GM18517 (cell line): ENCODE data around the gene DNAJC12.
A peak's percentile ranks its signal among the peaks of the same experiment; 100 is the strongest.
"Not testable (repeated sequence)": the region's sequence is repeated elsewhere in the genome, so short reads cannot be mapped to it uniquely, and the experiment has no call there.

ENCODE experiments used
- ATAC-seq: cut with Tn5 transposase; IDR thresholded peaks from one replicate; pipeline ENCODE4 v1.9.1; 2021; ENCODE audit warnings: mild to moderate bottlenecking, moderate library complexity; ENCODE audit not compliant: unreplicated experiment

DNAJC12 gene

DNA sequence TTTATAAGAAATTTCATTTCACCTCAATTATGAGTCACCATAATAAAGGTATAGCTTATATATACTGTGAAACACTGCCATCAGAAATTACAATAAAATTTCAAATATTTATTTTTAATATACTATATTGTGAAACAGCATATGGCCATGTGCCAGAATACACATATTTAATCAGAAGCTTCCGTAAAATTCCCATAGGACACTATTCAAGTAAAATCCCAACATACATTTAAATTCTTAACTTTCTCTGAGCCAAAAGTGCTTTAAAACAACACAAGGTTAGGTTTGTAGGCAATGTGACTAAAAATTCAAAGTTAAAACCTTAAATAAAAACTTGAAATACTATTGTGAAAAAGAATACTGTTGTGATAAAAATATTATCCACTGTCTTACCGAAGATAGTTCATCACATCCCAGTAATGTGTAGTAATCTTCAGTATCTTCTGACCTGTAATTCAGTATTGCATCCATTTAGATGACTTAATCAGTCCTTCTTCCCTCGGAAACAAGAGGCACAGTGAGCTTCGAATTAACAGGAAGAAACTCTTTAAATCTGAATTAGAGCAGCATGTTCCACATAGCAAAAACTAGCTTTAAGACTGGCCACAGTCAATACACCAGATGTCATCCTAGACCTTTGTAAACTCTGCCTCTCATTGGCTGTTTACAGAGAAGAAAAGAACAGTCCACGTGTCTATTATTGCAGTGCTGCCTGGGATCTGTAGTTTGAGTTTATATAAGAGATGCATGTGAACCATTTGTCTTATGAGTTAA is at the start of gene DNAJC12:
TSS of gene DNAJC12 (minus strand) at position 648 of the 774 bp plus-strand sequence. CDS start at position 471, 177 bp downstream.
- peak; percentile 73 for ATAC-seq

- ATAC-seq: peak; percentile 44
These were observed 47.1 kb upstream of the DNAJC12 start for GRCh38 chr10:67884842-67885670.

GRCh38 chr10:67884313-67884841 is 46.4 kb upstream of the DNAJC12 start, which contains the start of gene SIRT1:
SIRT1 (plus strand) TSS chr10:67884656; CDS start chr10:67884722, 66 bp downstream.
- ATAC-seq: peak; percentile 83

DNA sequence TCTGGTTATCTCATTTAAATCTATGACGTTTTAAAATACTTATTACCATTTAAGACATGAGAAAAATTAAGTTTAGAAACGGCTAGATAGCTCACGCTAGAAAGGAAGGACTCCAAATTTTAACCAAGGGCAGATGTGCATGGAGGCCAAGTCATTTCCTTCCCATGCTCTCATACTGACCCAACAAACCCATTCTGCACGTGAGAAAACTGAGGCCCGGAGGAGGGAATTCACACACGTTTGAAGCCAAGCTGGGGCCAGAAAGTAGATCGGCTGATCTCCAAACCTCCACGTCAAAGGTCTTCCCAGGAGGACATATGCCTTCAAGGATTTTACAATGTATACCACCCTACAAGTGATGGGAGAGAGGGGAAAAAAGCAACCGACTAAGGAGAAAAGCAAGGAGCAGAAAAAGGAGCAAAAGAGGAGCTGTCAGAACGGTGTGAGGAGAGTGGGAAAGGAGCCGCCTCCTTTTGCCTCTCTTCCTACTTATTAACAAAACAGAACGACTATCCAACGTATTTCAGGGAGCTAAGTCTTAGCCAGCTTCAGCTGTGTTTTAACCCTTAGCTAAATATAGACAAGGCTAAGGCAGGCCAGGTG is 45.8 kb upstream of the DNAJC12 start:
- ATAC-seq: no peak

- no peak for ATAC-seq
These were observed 40.1 kb upstream of the DNAJC12 start for GRCh38 chr10:67878133-67878532.

DNA sequence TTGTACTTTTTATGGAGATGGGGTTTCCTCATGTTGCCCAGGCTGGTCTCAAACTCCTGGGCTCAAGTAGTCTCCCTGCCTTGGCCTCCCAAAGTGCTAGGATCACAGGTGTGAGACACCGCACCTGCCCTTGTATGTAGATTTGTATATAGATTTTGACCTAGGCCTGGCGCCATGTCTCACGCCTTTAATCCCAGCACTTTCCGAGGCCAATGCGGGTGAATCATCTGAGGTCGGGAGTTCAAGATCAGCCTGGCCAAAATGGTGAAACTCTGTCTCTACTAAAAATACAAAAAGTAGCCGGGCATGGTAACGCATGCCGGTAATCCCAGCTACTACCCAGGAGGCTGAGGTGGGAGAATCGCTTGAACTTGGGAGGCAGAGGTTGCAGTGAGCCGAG is 39.4 kb upstream of the DNAJC12 start:
- not testable (repeated sequence) for ATAC-seq

DNA sequence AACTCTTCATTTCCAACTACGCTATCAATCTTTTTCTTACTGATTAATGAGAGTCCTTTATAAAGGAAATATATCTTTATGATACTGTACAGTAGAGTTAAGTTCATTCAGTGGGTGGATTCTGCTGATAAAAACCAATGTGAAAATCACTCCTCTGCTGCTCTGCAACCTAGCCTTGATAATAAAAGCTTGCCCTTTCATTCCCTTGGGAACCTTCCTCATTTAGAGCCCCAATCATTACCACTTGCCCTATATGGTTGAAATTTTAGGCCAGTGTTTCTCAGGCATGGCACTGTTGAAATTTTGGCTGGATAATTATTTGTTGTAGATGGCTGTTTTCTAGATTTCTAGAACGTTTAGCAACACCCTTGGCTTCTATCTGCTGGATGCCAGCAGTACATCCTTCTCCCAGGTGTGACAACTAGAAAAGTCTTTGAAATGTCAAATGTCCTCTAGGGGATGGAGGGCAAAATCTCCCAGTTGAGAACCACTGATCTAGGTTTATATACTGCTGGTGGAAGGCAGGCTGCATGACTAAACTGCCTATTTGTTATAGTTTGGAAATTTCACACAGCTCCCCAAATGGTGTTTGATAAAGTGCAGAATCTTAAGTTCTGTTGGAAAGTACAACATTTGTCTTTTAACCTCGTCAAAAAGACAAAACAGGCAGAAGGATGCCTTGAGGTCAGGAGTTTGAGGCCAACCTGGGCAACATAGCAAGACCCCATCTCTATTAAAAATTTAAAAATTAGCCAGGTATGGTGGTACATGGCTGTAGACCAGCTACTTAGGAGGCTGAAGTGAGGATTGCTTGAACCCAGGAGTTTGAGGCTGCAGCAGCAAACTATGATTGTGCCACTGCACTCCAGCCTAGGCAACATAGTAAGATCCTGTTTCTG is 37.6 kb upstream of the DNAJC12 start:
- no peak for ATAC-seq

DNA sequence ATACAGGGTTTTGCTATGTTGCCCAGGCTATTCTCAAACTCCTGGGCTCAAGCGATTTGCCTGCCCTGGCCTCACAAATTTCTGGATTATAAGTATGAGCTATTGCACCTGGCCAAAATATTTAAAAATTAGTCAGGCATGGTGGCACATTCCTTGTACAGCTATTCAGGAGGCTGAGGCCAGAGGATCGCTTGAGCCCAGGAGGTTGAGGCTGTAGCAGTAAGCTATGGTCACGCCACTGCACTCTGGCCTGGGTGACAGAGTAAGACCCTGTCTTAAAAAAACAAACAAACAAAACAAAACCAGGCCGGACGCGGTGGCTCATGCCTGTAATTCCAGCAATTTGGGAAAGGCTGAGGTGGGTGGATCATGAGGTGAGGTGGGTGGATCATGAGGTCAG is 32.0 kb upstream of the DNAJC12 start:
- ATAC-seq: no peak

DNA sequence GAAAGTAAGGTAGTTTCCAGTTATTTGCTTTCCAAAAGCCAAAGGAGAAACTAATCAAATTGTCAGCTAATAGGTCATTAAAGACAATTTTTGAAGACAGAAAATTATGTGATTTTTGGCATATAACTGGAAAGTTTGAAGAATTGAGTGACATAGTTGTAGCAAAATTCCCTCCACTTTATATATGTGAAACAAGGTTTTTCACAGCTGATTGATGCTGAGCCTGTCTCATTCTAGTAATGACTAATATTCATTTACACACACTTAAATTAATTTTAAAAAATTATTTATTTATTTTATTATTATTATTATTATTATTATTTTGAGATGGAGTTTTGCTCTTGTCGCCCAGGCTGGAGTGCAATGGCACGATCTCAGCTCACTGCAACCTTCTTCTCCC is 30.1 kb upstream of the DNAJC12 start:
- no peak for ATAC-seq

DNA sequence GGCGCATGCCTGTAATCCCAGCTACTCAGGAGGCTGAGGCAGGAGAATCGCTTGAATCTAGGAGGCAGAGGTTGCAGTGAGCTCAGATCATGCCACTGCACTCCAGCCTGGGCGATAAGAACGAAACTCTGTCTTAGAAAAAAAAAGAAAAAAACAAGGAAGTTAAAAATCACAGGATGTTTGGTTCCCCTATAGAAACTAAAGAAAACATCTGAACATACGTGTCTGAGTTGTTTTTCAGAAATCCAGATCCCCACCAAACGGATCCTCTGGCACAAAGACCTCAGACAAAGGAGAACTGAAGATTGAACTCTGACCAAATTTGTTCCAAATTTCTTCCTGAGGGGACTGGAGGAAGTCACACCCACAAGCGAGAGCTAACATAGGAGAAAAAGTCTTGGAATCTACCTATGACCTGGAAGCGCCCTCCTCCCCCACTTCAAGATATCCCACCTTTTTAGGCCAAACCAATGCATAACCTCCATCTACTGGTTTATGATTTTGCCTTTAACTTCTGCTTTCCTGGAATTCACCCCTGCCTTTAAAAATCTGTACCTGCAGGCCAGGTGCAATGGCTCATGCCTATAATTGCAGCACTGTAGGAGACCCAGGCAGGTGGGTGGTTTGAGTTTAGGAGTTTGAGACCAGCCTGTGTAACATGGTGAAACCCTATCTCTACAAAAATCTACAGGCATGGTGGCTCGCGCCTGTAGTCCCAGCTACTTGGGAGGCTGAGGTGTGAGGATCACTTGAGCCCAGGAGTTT is 26.8 kb upstream of the DNAJC12 start:
- no peak for ATAC-seq

DNA sequence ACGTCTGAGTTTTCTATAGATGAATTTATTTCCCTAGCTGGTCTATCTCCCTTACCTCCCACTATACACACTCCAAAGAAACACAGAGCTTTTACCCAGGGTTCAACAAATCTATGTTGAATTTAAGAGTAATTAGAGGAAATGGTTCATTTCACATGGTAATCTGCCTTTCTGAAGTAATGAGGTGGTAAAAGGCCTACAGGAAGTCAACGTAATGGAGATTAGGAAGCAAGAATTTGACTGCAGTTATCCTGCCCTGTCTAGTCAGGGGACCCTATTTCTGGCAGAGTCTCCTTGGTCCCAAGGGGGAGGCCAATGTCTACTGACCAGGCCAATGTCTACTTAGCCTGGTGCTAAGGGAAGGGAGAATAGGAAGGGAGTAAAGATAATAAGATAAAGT is 25.1 kb upstream of the DNAJC12 start:
- no peak for ATAC-seq

DNA sequence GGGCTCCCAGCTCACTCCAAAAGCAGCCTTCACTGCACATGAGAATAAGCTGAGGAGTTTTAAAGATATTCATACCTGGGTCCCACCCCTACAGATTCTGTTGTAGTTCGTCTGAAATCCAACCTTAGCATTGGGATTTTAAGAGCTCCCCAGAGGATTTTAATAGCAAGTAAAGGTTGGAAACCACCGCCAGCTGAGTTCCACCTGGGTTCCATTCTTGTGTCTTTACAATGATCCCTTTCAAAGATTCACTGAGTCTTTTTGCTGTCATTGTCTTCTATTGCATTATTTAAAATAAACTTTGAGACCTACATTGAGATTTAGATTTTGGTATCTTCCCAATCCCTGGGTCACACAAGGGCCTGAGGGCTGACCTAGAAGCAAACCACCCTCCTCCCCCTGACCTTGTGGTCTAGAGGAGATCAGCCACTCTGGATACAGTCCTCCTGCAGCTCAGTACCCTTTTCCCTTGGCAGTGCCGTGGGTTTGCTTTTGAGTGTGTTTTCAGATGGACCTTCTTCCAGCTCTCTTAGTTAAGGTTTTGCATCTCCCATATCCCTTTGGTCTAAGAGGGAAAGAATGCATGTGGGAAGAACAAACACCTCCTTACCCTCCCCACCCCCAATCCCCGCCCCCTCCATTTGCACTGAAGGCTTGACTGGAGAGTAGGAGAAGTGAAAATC is 23.9 kb upstream of the DNAJC12 start:
- ATAC-seq: no peak

- no peak for ATAC-seq
These were observed 21.0 kb upstream of the DNAJC12 start for GRCh38 chr10:67858971-67859370.

DNA sequence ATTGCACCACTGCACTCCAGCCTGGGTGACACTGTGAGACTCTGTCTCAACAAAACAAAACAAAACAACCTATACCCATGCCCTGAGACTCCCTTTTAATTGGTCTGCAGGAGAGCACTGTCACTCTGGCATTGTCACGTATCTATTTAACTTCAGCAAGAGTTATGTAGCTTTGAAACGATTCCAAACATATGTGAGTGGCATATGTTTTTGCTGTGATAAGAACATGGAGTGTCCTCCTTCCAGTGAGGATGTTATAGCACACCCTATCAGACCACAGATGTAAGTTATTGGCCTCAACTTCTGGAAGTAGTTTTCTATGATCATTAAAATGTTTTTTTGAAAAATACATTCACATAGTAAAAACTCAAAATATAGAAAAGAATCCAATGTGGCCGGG is 15.5 kb upstream of the DNAJC12 start:
- ATAC-seq: no peak

DNA sequence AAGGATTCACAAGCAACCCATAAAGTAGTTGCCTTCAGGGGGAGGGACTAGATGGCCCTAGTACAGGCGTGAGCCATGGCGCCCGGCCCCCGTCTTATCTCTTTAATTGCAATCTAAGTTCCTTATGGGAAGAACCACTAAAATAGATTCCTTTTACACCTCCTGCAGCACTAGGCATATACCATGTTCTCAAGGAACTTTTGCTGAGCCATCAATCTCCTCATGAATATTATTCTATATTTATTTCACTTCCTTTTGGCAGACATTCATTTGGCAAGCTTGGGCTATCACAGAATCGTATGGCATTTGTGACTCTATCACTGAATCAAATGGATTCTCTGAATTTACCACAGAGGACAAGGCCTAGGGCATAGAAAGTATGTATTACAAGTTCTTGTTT is 14.8 kb upstream of the DNAJC12 start:
- ATAC-seq: no peak

GRCh38 chr10:67851186-67851585 is 13.2 kb upstream of the DNAJC12 start:
- ATAC-seq: no peak

GRCh38 chr10:67849331-67850011 is 11.5 kb upstream of the DNAJC12 start:
- ATAC-seq: peak; percentile 96

- ATAC-seq: no peak
These were observed 5.3 kb upstream of the DNAJC12 start for GRCh38 chr10:67843284-67843683.
